Measurements from ENCODE around the gene COL13A1.

The COL13A1 gene

DNA sequence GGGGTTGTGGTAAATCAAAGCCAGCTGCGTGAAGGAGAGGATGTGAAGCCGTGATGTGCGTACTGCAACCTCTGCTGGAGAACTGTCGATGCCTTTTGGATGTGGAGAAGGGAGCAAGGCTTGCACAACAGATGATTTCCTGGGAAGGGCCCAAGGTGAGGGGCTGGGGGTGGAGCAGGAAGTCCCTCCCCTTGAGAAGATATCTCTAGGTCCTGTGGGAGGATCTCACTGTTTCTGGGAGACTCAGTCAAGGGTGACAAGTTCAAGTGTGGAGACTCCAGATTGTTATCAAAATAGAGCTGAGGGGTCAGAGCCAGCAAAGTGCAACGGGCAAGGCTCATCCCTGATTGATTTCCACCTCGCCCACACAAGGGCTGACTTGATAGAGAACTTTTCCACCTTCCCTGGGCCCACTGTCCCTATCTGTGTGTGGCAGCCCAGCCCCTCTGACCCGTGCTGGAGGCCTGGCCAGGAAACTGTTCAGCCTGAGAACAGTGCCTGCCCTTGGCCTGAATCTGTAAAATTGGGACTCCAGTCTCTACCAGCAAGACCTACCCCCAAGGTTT is 55.0 kb downstream of the COL13A1 start:
- TF ChIP-seq TAF1 (IDR thresholded peaks at IDR 0.05; ENCODE audit: low read depth, low read length) (no peak), SPI1 (IDR thresholded peaks at IDR 0.05; ENCODE audit: low read depth, low read length) (no peak), POU2F2 (IDR thresholded peaks at IDR 0.05; ENCODE audit: low read depth, low read length) (no peak), POLR2AphosphoS5 (IDR thresholded peaks at IDR 0.05; ENCODE audit: low read depth, low read length) (no peak), PAX5 (IDR thresholded peaks at IDR 0.05; ENCODE audit: insufficient read depth, low read length, severe bottlenecking) (no peak), POLR2A (IDR thresholded peaks at IDR 0.05; ENCODE audit: low read depth, low read length) (no peak)
- DNase-seq (ENCODE audit: insufficient read length, low spot score) = no peak
- FAIRE-seq = no peak

- no peak for TF ChIP-seq TAF1 (IDR thresholded peaks at IDR 0.05; ENCODE audit: low read depth, low read length)
- TF ChIP-seq POU2F2 (IDR thresholded peaks at IDR 0.05; ENCODE audit: low read depth, low read length) = no peak
- TF ChIP-seq SPI1 (IDR thresholded peaks at IDR 0.05; ENCODE audit: low read depth, low read length) = no peak
- TF ChIP-seq PAX5 (IDR thresholded peaks at IDR 0.05; ENCODE audit: insufficient read depth, low read length, severe bottlenecking) = no peak
- DNase-seq (ENCODE audit: insufficient read length, low spot score) = no peak
- no peak for FAIRE-seq
Observed at GRCh38 chr10:69858201-69858600, 56.5 kb downstream of the COL13A1 start.

- FAIRE-seq (no peak), DNase-seq (ENCODE audit: insufficient read length, low spot score) (no peak)
- TF ChIP-seq POLR2AphosphoS5 (IDR thresholded peaks at IDR 0.05; ENCODE audit: low read depth, low read length) (no peak), SPI1 (IDR thresholded peaks at IDR 0.05; ENCODE audit: low read depth, low read length) (no peak), PAX5 (IDR thresholded peaks at IDR 0.05; ENCODE audit: insufficient read depth, low read length, severe bottlenecking) (no peak), POU2F2 (IDR thresholded peaks at IDR 0.05; ENCODE audit: low read depth, low read length) (no peak)
Observed at GRCh38 chr10:69860271-69860670, 58.6 kb downstream of the COL13A1 start.

DNA sequence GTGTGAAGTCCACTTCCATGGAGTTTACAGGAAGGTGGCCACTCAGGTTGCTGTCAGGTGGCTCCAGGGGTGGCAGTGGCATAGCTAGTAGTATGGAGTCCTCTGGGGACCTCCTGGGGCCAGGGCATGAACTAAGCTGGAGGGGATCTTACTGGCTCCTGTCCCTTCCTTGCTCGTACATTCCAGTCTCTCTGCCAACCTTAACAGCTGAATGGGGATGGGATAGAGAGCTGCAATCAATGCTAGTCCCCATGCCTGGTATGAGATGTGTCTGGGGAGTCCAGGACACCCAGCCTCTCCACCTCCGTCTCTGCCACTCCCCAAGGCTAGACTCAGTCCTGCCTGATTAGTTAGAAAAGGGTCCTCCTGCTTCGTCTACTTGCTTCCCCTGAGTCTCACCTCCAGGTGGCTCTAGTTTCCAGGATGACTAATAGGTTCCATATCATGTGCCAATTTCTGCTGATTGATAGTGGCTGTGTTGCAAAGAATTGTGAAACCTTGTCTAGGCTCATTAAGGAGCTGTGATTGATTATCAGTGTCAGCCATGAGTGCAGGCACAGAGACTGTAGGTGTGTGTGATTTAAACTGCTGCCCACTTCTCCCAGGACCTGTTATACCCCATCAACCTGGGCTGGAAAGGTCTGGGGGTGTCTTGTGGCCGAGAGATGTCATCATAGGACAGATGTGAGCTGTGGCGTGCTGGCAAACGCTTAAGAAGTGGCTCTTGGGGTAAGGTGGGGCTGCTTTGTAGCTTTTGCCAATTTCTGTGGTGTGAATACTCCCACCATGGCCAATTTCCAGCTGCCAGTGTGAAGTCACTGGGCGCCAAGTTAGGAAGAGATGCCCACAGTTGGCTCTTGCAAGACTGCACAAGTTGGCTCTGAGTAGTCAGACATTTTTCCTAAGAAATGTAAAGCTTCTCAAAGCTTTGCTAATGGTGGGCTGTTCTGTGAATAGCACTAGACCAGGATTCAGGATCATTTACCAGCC is 59.8 kb downstream of the COL13A1 start:
- FAIRE-seq (no peak), DNase-seq (ENCODE audit: insufficient read length, low spot score) (no peak)
- TF ChIP-seq POLR2AphosphoS5 (IDR thresholded peaks at IDR 0.05; ENCODE audit: low read depth, low read length) (no peak), POLR2A (IDR thresholded peaks at IDR 0.05; ENCODE audit: low read depth, low read length) (no peak), PAX5 (IDR thresholded peaks at IDR 0.05; ENCODE audit: insufficient read depth, low read length, severe bottlenecking) (no peak), TAF1 (IDR thresholded peaks at IDR 0.05; ENCODE audit: low read depth, low read length) (no peak), POU2F2 (IDR thresholded peaks at IDR 0.05; ENCODE audit: low read depth, low read length) (no peak), SPI1 (IDR thresholded peaks at IDR 0.05; ENCODE audit: low read depth, low read length) (no peak)

DNA sequence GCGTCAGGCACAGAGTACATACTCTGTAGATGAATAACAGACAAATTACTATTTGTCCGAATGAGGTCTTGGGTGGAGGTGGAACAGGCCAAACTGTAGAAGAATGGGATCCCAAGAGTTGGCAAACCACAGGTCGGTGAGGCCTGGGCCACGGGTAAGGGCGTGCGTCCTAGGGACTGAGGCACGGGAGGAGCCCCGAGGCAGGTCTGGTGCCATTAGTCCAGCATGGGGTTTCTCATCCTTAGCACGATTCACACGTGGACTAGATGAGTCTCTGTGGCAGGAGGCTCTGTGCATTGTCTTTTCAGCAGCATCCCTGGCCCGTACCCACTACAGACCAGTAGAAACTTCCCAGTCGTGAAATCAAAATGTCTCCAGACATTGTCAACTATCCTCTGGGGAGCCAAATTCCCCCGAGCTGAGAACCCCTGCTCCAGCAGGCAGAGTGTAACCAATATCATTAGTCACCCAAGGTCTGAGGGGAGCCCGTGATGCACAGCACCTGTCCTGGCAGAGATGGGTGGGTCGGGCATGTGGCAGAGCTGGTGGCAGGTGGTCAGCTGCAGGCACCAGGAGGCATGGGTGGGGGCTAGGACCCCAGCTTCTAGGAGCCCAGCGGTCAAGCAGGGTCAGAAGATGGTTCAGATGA is 61.3 kb downstream of the COL13A1 start:
- no peak for FAIRE-seq
- DNase-seq (ENCODE audit: insufficient read length, low spot score) = no peak
- TF ChIP-seq POLR2A (IDR thresholded peaks at IDR 0.05; ENCODE audit: low read depth, low read length) (no peak), TAF1 (IDR thresholded peaks at IDR 0.05; ENCODE audit: low read depth, low read length) (no peak)

DNA sequence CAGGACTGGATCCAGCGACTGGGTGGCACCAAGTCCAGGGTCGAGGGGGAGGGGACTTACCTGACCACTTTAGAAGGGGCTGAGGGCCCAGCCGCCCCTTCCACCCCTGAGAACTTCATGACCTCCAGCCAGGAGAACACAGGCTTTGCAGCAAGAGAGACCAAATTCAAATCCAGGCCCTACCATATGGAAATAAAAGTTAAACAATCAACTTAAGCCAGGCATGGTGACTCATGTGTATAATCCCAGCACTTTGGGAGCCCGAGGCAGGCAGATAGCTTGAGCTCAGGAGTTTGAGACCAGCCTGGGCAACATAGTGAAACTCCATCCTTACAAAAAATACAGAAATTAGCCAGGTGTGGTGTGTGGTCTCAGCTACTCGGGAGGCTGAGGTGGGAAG is 61.9 kb downstream of the COL13A1 start:
- no peak for TF ChIP-seq TAF1 (IDR thresholded peaks at IDR 0.05; ENCODE audit: low read depth, low read length)
- TF ChIP-seq SPI1 (IDR thresholded peaks at IDR 0.05; ENCODE audit: low read depth, low read length) = no peak
- TF ChIP-seq POU2F2 (IDR thresholded peaks at IDR 0.05; ENCODE audit: low read depth, low read length) = no peak
- no peak for TF ChIP-seq PAX5 (IDR thresholded peaks at IDR 0.05; ENCODE audit: insufficient read depth, low read length, severe bottlenecking)
- no peak for TF ChIP-seq POLR2AphosphoS5 (IDR thresholded peaks at IDR 0.05; ENCODE audit: low read depth, low read length)
- TF ChIP-seq POLR2A (IDR thresholded peaks at IDR 0.05; ENCODE audit: low read depth, low read length) = no peak
- FAIRE-seq (no peak), DNase-seq (ENCODE audit: insufficient read length, low spot score) (no peak)

DNA sequence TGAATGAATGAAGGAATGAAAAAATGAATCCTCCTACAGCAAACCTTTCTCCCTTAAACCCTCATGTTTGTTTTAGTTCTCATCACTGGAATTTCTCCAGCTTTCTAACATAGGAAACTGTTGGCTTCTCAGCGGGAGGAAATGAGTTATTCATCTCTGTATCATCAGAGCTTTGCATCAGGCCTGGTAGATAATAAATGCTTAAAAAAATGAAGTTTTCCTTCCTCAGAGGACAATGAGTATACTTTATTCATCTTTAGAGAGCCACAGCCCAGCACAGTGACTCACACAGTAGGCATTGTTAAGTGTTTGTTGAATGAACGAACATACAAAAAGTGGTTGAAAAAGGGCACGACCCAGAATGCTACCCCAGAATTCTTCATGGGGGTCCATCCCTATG is 62.6 kb downstream of the COL13A1 start:
- no peak for DNase-seq (ENCODE audit: insufficient read length, low spot score)
- no peak for FAIRE-seq
- TF ChIP-seq POLR2AphosphoS5 (IDR thresholded peaks at IDR 0.05; ENCODE audit: low read depth, low read length) = no peak
- no peak for TF ChIP-seq POLR2A (IDR thresholded peaks at IDR 0.05; ENCODE audit: low read depth, low read length)
- no peak for TF ChIP-seq SPI1 (IDR thresholded peaks at IDR 0.05; ENCODE audit: low read depth, low read length)
- TF ChIP-seq PAX5 (IDR thresholded peaks at IDR 0.05; ENCODE audit: insufficient read depth, low read length, severe bottlenecking) = no peak
- no peak for TF ChIP-seq POU2F2 (IDR thresholded peaks at IDR 0.05; ENCODE audit: low read depth, low read length)

DNA sequence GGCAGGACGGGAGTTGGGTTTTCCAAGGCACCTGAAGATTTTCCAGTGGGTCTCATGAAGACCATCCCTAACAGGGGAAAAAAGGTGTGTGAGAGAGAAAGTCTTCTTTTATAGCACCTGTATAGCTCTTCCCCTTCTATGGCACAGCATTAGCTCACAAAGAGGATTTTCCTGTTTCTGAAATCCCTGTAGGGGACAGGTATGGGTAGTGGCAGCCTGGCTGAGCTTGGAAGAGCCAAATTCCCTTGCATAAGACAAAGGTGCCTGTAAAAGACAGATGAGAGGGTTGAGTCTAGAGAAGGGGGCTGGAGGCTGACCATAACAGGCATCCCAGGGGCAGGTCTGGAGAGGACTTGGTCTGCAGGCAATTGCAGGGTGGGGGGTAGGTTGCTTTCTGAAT is 63.7 kb downstream of the COL13A1 start:
- no peak for TF ChIP-seq POLR2A (IDR thresholded peaks at IDR 0.05; ENCODE audit: low read depth, low read length)
- no peak for TF ChIP-seq PAX5 (IDR thresholded peaks at IDR 0.05; ENCODE audit: insufficient read depth, low read length, severe bottlenecking)
- TF ChIP-seq TAF1 (IDR thresholded peaks at IDR 0.05; ENCODE audit: low read depth, low read length) = no peak
- no peak for TF ChIP-seq SPI1 (IDR thresholded peaks at IDR 0.05; ENCODE audit: low read depth, low read length)
- TF ChIP-seq POLR2AphosphoS5 (IDR thresholded peaks at IDR 0.05; ENCODE audit: low read depth, low read length) = no peak
- FAIRE-seq = no peak
- DNase-seq (ENCODE audit: insufficient read length, low spot score) = no peak

DNA sequence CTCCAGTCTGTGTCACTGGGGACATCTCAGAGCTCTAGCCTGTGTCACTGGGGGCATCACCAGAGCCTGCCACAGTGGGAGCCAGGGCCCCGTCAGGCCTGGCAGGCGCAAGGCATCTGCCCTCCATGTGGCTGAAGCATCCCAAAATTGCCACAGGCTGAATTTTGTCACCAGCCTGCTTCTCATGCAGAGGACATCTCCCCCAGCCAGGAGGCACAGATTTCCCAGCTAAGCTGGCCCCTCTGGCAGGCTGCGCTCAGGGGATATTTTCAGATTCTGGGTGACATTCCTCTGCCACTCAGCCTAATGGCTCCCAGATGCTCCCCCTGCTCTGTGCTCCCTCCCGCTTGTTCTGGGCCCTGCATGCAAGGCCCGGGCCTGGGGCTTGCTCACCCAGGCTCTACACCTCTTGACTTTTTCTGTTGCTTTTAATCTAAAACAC is 64.6 kb downstream of the COL13A1 start:
- no peak for DNase-seq (ENCODE audit: insufficient read length, low spot score)
- TF ChIP-seq TAF1 (IDR thresholded peaks at IDR 0.05; ENCODE audit: low read depth, low read length) (no peak), SPI1 (IDR thresholded peaks at IDR 0.05; ENCODE audit: low read depth, low read length) (no peak), POLR2A (IDR thresholded peaks at IDR 0.05; ENCODE audit: low read depth, low read length) (no peak), PAX5 (IDR thresholded peaks at IDR 0.05; ENCODE audit: insufficient read depth, low read length, severe bottlenecking) (no peak), POU2F2 (IDR thresholded peaks at IDR 0.05; ENCODE audit: low read depth, low read length) (no peak), POLR2AphosphoS5 (IDR thresholded peaks at IDR 0.05; ENCODE audit: low read depth, low read length) (no peak)
- FAIRE-seq = no peak
